HFFc6 (cell line): Measurements from ENCODE around the gene CALN1. TPM values are rescaled to one million over a fixed set of nuclear protein-coding genes. Genes with fewer than 3 reads are reported as not detected.
"Not testable (repeated sequence)": the region's sequence is repeated elsewhere in the genome, so short reads cannot be mapped to it uniquely, and the experiment has no call there.

Experiments used
- DNase-seq: peaks from one replicate; pipeline ENCODE4 v3.0.0-alpha.2; 2018
- H3K27ac Mint-ChIP-seq: 2 replicates; pipeline ENCODE4 v1.8.0; 2020; ENCODE audit warnings: mild to moderate bottlenecking, mixed read lengths
- H3K27me3 Mint-ChIP-seq: 2 replicates; pipeline ENCODE4 v1.8.0; 2021; ENCODE audit warnings: mild to moderate bottlenecking, moderate library complexity, mixed read lengths; ENCODE audit not compliant: insufficient read depth
- H3K36me3 Mint-ChIP-seq: 2 replicates; pipeline ENCODE4 v1.8.0; 2021; ENCODE audit warnings: low read depth, mixed read lengths
- H3K4me1 Mint-ChIP-seq: 2 replicates; pipeline ENCODE4 v1.8.0; 2020; ENCODE audit warnings: low read depth, mixed read lengths
- H3K4me3 Mint-ChIP-seq: 2 replicates; pipeline ENCODE4 v1.8.0; 2020; ENCODE audit warnings: mild to moderate bottlenecking, moderate library complexity, mixed read lengths
- H3K9me3 Mint-ChIP-seq: 2 replicates; pipeline ENCODE4 v1.8.0; 2020; ENCODE audit warnings: mild to moderate bottlenecking, mixed read lengths
- total RNA-seq, 6 experiments: library from RNA; stranded (reverse); fragmentation: NEBNext Ultra II Directional; extraction: Animal tissue kit (Norgen Biotek cat#: 25700); gene quantifications; 2 replicates in 1 of 6; 3 replicates in 5 of 6; pipeline ENCODE4 v1.2.3, GENCODE V29; 2021
- TF ChIP-seq, protein P1 (sequence below): fragments of 200-600 bp; sonication (generic); IDR thresholded peaks from 2 replicates; pipeline ENCODE4 v1.5.0; 2021; ENCODE audit warnings: antibody characterized with exemption, mild to moderate bottlenecking

The CALN1 gene
- total RNA-seq, 6 experiments from 2014 or later: not detected

DNA sequence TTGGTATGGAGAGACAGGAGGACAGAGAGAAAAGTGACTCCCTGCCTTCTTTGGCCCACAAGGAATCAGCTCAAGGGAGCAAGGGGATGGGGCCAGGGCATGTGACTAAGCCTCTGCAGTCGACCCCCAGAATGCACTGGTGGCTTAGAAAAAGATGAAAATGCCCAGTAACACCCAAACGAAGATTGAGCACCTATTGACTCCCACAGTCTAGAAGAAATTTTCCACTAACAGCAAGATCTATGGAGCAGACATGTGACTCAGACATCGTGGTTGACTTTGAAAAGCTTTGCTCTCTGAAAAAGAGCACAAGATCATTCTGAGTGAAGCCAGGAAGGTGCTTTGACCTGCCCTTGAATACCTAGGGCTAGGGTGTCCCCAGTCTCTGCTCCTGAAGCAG is 586.0 kb downstream of the CALN1 start:
- peaks cover 46% of the 10 kb centered on the region for H3K9me3 Mint-ChIP-seq
- no peak for DNase-seq
- H3K27me3 Mint-ChIP-seq: no peaks in the 10 kb centered on the region; the same call in 1 of the 2 replicates
- peaks cover 10% of the 10 kb centered on the region; the same call in 1 of the 2 replicates for H3K36me3 Mint-ChIP-seq
- no peak overlapping the region for H3K4me3 Mint-ChIP-seq
- TF ChIP-seq, protein P1, sequence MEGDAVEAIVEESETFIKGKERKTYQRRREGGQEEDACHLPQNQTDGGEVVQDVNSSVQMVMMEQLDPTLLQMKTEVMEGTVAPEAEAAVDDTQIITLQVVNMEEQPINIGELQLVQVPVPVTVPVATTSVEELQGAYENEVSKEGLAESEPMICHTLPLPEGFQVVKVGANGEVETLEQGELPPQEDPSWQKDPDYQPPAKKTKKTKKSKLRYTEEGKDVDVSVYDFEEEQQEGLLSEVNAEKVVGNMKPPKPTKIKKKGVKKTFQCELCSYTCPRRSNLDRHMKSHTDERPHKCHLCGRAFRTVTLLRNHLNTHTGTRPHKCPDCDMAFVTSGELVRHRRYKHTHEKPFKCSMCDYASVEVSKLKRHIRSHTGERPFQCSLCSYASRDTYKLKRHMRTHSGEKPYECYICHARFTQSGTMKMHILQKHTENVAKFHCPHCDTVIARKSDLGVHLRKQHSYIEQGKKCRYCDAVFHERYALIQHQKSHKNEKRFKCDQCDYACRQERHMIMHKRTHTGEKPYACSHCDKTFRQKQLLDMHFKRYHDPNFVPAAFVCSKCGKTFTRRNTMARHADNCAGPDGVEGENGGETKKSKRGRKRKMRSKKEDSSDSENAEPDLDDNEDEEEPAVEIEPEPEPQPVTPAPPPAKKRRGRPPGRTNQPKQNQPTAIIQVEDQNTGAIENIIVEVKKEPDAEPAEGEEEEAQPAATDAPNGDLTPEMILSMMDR: no peak
- H3K27ac Mint-ChIP-seq: no peak overlapping the region
- H3K4me1 Mint-ChIP-seq: no peaks in the 10 kb centered on the region

DNA sequence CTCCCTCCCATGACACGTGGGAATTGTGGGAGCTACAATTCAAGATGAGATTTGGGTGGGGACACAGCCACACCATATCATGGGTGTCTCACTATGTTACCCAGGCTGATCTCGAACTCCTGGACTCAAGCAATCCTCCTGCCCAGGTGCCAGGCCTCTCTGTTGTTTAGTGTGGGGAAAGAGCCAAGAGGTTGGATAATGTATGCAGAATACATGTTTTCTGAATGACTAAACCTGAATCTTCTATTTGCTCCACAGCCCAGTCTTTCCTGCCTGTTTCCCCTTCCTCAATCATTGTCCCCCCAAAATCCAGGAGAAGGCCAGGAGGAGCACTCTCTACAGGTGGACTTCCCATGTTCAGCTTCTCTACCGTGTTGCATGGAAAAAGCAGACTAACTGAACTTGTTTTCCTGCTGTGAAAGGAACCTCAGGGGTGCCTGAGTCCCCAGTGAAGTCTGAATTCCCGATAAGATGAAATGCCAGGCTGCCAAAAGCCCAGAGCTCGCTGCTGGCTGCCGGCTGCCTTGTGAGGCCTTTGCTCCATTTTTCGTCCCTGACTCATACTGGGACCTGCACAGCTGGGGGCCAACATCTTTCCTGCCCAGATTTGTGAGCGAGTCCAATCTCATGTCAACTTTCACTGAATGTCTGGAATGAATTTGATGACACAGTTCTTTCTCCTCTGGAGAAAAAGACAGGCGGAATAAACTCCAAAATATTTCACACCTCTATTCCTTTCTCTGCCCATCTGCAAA is 588.0 kb downstream of the CALN1 start:
- H3K4me3 Mint-ChIP-seq: no peak overlapping the region
- DNase-seq: no peak
- H3K4me1 Mint-ChIP-seq: no peaks in the 10 kb centered on the region
- TF ChIP-seq, protein P1: no peak
- H3K27me3 Mint-ChIP-seq: no peaks in the 10 kb centered on the region; the same call in 1 of the 2 replicates
- no peak overlapping the region for H3K27ac Mint-ChIP-seq
- peaks cover 15% of the 10 kb centered on the region; the same call in 1 of the 2 replicates for H3K36me3 Mint-ChIP-seq
- peaks cover 53% of the 10 kb centered on the region for H3K9me3 Mint-ChIP-seq

DNA sequence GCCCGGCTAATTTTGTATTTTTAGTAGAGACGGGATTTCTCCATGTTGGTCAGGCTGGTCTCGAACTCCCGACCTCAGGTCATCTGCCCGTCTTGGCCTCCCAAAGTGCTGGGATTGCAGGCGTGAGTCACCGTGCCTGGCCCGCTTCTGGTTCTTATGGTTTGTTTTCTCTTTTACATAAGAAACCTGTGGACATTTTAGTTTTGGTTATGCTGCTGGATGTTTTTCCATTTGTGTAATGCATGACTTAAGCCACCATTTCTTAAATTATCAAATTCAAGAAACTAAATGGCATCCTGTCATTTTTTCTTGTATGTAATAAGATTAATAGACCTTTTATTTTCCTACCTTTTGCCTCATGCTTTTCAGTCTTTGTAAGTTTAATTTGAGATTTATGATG is 589.7 kb downstream of the CALN1 start:
- H3K4me1 Mint-ChIP-seq, H3K27me3 Mint-ChIP-seq, H3K4me3 Mint-ChIP-seq, DNase-seq, H3K27ac Mint-ChIP-seq: not testable (repeated sequence)
- Mint-ChIP-seq H3K36me3 (peaks cover 15% of the 10 kb centered on the region; the same call in 1 of the 2 replicates), H3K9me3 (peaks cover 55% of the 10 kb centered on the region)

DNA sequence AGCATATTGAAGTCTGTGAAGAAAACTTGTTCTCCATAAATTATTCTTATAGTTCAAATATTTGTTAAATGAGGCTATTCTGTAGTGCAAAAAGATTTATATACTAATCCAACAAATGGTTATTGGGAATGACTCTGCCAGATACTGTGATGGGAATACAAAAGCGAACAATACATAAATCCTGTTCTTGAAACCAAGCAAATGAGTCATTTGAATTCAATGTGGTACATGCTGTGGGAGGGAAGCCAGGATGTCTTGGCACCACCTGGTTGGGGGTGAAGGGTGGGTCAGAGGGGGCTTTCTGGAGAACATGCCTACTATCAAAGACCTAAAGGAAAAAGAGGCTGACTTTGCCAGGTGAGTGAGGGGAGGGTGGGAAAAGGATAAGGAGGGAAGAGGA is 594.2 kb downstream of the CALN1 start:
- H3K4me1 Mint-ChIP-seq: no peaks in the 10 kb centered on the region
- TF ChIP-seq, protein P1: no peak
- H3K4me3 Mint-ChIP-seq: no peak overlapping the region
- no peak overlapping the region for H3K27ac Mint-ChIP-seq
- H3K9me3 Mint-ChIP-seq: peaks cover 39% of the 10 kb centered on the region
- no peaks in the 10 kb centered on the region; the same call in 1 of the 2 replicates for H3K27me3 Mint-ChIP-seq
- no peak for DNase-seq
- H3K36me3 Mint-ChIP-seq: peaks cover 5% of the 10 kb centered on the region; the same call in 1 of the 2 replicates

DNA sequence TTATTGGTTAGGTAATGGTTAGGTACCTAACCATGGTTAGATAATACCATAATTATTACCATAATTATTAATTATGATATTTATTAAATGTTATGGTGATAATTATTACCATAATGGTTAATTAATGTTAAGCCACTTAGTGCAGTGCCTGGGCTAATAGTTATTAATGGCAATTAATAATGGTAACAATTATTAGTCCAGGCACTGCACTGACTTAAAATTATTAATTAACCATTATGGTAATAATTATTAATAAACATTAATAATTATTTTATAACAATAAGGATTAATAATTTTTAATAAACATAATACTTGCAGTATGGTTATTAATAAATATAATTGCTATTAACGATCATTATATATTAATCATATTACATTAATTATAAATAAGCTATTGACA is 604.0 kb downstream of the CALN1 start:
- Mint-ChIP-seq H3K27ac (no peak overlapping the region), H3K27me3 (no peaks in the 10 kb centered on the region; the same call in 1 of the 2 replicates), H3K4me3 (no peak overlapping the region), H3K9me3 (peaks cover 33% of the 10 kb centered on the region), H3K4me1 (no peaks in the 10 kb centered on the region), H3K36me3 (0 out of 2 replicates have a peak, but pooled peaks cover 5% of the 10 kb centered on the region)
- TF ChIP-seq, protein P1: no peak
- DNase-seq: no peak

DNA sequence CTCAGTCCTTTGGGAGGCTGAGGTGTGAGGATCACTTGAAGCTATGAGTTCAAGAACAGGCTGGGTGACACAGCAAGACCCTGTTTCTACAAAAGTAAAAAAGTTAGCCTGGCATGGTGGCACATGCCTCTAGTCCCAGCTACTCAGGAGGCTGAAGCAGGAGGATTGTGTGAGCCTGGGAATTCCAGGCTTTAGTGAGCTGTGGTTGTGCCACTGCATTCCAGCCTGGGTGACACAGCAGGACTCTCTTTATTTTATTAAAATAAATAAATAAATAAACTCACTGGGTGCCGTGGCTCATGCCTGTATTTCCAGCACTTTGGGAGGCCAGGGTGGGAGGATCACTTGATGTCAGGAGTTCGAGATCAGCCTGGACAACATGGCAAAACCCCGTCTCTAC is 607.9 kb downstream of the CALN1 start:
- no peaks in the 10 kb centered on the region; the same call in 1 of the 2 replicates for H3K27me3 Mint-ChIP-seq
- no peak overlapping the region for H3K4me3 Mint-ChIP-seq
- TF ChIP-seq, protein P1: no peak
- 0 out of 2 replicates have a peak, but pooled peaks cover 5% of the 10 kb centered on the region for H3K36me3 Mint-ChIP-seq
- no peak overlapping the region for H3K27ac Mint-ChIP-seq
- DNase-seq: no peak
- peaks cover 41% of the 10 kb centered on the region for H3K9me3 Mint-ChIP-seq
- no peaks in the 10 kb centered on the region for H3K4me1 Mint-ChIP-seq
